Hepatic stellate cell (primary cell): Measurements from ENCODE around the gene FHIT.

ENCODE experiments used
- DNase-seq: peaks from one replicate; pipeline ENCODE4 v3.0.0; 2011; ENCODE audit warnings: low spot score

The FHIT gene

DNA sequence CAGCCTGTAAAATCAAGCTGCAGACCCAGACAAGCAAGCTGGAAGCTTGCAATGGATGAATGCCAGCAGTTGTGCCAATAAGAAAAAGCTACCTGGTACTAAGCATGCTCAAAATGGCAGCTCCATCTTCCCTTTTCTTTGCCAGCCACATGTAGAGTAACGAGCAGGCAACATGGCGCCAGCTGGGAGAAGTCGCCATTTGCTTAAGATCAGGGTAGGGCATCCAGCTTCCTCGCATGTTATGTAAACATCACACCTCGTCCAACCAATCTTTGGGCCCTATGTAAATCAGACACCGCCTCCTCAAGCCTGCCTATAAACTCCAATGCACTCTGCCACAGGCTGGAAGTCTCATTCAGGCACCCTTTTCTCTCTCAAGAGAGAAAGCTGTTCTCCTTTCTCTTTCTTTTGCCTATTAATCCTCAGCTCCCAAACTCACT is 973.9 kb downstream of the FHIT start:
- DNase-seq = no peak

DNA sequence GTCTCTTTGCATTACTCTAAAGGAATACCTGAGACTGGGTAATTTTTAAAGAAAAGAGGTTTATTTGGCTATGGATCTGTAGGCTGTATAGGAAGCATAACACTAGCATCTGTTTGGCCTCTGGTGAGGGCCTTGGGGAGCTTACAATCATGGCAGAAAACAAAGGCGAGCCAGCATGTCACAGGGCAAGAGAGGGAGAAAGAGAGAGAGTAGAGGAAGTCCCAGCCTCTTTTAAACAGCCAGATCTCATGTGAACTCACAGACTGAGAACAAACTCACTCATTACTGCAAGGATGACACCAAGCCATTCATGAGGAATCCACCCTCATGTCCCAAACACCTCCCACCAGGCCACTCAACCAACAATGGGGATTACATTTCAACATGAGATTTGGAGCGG is 974.6 kb downstream of the FHIT start:
- DNase-seq = no peak

DNA sequence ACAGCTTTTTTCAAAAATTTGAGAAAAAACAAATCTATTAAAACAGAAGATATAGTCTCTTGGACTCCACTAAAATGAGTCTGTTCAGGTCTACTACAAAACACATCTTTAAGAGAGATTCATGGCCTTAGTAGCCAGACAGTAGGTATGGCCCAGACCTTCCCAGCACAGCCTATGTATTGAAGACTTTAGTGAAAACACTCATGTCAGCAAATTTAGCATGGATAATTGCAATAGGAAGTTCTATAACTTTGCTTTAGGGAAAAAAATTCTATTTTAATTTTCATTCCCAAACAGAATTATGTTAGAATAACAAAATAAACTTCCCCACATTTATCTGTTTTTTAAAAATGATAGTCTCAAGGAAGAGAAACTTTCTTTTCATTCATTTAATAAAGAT is 976.6 kb downstream of the FHIT start:
- DNase-seq = no peak

DNA sequence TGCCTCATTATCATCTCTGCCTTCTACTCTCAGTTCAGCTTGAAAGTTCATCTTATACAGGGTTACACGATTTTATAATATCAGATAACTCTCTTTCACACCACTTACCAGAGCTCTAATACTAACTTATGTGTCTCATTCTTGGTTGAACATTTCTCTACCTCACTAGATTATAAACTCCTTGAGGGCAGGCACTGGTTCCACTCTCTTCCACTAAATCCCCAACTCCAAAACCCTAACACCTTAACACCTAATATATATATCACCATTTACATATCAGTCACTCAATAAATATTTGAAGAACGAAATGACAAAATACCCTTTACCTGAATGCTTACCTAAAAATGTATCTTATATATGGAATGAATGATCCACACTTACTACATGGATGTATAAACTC is 977.2 kb downstream of the FHIT start:
- DNase-seq = no peak

GRCh38 chr3:60269829-60270266 is 981.4 kb downstream of the FHIT start:
- no peak for DNase-seq

GRCh38 chr3:60269377-60269776 is 981.9 kb downstream of the FHIT start:
- DNase-seq = no peak

- DNase-seq = no peak
These were observed 983.1 kb downstream of the FHIT start for GRCh38 chr3:60268123-60268522.

- no peak for DNase-seq
These were observed 984.8 kb downstream of the FHIT start for GRCh38 chr3:60266444-60266843.

DNA sequence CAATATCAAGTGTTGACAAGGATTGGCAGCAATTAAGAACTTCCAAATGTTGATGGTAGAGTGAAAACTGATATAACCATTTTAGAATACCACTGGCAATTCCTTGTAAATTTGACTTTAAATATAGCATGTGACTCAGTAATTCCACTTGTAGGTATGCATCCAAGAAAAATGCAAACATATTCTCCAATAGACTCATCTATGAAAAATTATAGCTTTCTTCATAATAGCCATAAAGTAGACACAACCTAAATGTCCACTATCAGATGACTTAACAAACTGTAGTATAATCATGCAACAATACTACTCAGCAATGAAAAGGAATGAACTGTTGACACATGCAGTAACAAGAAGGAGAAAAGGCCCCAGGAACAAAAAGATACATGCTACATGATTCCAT is 988.1 kb downstream of the FHIT start:
- DNase-seq = no peak

- no peak for DNase-seq
These were observed 988.7 kb downstream of the FHIT start for GRCh38 chr3:60262546-60262945.

GRCh38 chr3:60260546-60260945 is 990.7 kb downstream of the FHIT start:
- no peak for DNase-seq

GRCh38 chr3:60250810-60251209 is 1000.4 kb downstream of the FHIT start:
- no peak for DNase-seq

DNA sequence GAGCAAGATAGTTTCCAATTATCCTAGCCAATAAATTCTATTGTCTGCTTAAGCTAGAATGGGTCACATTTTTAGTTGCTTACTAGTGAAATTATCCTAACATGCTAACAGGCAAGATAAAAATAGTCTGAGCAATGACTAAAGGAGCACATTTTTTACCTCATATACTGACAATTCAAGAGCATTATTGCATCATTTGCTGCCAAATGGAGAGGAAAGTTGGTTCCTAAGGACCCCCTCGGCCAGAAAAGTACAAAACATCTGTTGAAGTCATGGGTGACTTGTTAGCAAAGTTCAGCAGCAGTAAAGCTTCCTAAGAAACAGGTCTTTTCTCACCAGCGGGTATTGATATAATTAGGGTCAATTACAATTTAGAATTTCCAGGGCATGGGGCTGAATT is 1001.0 kb downstream of the FHIT start:
- no peak for DNase-seq

DNA sequence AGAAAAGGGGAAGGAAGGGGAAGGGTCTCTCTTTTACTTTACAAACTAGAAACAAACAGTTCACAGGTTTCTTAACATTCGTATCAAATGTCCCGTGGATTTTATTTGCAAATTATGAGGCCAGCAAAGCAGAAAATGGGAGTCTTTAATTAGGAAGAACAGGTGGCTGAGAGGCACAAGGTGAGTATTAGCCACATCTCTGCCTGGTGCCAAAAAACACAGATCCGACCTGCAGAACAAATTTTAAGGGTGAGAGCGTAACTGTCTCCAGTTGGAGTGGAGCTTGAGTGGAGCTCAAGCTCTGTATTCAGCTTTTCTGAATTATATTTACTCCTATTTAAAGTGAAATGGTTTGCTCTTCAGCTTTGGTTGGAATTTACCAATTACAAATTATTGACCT is 1004.9 kb downstream of the FHIT start:
- no peak for DNase-seq

DNA sequence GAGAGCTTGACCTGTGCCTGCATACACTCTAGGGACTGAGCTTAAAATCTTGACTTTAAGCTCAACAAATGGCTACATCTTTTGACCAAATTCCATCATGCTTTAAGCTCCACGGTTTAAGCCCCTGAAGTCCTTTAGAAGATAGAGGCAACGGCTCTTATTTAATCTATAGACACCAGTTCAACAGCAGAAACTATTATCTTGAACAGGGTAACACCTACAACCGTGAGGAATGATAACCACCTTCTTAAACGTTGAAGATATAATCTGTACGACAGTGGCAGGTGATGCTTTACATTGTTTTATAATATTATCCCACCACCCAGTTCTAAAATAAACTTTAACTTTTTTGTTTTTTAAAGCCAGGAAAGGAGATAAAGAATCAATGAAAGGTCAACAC is 1007.8 kb downstream of the FHIT start:
- no peak for DNase-seq

- no peak for DNase-seq
These were observed 1010.8 kb downstream of the FHIT start for GRCh38 chr3:60240492-60240891.

DNA sequence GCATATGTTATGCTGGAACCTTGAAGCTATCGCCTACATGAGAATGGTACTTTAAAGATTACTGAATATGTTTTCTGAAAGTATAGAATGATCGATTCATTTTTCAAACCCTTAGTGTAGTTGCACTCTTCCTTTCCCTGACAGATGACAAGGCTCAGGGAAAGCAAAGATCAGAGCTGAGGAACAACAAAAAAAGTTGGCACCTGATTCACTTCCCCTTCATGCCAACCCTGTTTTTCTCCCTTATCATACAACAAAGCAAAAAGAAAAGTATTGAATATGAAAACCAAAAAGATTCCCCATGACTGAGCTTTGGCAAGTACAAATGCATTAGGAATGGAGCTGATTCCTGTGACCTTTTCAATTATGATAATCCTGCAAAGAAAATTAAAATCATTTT is 1012.7 kb downstream of the FHIT start:
- no peak for DNase-seq

DNA sequence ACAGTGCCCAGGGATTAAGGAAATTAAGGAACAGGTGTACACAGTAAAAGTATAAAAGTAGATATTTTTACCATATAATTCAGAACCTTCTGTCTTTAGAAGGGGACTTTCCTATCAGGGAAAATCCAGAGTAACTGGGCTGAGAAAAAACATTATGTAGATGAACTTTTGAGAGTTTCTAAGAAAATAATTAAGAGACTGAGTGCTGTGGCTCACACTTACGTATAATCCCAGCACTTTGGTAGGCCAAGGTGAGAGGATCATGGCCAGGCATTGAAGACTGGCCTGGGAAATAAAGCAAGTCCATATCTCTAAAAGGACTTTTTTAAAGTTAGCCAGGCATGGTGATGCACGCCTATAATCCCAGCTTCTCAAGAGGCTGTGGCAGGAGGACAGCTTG is 1021.8 kb downstream of the FHIT start:
- DNase-seq = no peak

- no peak for DNase-seq
These were observed 1022.4 kb downstream of the FHIT start for GRCh38 chr3:60228823-60229222.

- no peak for DNase-seq
These were observed 1024.3 kb downstream of the FHIT start for GRCh38 chr3:60226912-60227311.

- no peak for DNase-seq
These were observed 1025.4 kb downstream of the FHIT start for GRCh38 chr3:60225848-60226247.

- no peak for DNase-seq
These were observed 1030.5 kb downstream of the FHIT start for GRCh38 chr3:60220768-60221167.

DNA sequence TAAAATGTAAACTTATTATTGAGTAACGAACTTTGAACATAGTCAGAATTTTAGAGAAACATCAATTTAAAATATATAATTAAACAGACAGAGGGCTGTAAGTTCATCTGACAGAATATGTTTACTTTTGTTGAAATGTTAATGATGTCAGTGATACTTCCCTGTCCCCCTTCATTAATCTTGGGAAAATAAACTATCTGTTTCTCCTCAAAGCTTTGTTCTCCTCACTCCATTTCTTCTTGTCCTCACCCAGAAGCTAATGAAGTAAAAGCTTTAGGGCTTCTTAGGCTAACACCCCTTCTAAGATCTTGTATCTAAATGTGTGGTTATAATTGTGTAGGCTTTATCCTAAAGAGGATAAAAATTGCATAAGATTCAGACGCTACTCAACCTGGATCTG is 1031.8 kb downstream of the FHIT start:
- DNase-seq = no peak

GRCh38 chr3:60217156-60217911 is 1033.9 kb downstream of the FHIT start:
- no peak for DNase-seq
